ENCODE data around the gene PRDX2. TPM values are rescaled to one million over a fixed set of nuclear protein-coding genes. Genes with fewer than 3 reads are reported as not detected.

PRDX2 gene
- total and polyA plus RNA-seq, 2 experiments from 2014 or later, result 346 to 465 TPM

DNA sequence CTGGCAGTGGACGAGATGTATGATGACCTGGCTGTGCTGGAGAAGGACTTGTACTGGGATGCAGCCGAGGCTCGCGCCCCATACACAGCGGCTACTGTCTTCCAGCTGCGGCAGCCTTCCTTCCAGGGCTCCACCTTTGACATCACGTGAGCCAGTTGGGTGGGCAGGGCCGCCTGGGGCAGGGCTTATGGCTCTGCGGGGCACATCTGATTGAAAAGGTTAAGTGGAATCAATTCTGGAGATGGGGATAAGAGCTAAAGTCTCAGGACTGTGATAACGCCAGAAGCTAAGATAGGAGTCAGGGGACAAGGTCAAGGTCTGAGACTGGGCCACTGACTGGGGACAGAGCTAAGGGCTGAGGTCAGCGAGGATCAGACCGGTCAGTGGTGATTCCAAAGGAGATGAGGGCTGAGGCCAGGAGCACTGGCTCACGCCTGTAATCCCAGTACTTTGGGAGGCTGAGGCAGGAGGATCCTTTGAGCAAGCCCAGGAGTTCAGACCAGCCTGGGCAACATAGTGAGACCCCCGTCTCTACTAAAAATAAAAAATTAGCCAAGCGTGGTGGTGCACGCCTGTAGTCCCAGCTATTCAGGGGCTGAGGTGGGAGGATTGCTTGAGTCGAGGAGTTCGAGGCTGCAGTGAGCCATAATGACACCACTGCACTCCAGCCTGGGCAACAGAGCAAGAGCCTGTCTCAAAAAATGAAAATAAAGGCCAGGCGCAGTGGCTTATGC, 45.3 kb downstream of the PRDX2 start:
- Mint-ChIP-seq H3K4me3 (no peak overlapping the region), H3K36me3 (ENCODE audit: low read depth) (peaks cover 6% of the 10 kb centered on the region; the same call in 2 of the 3 replicates), H3K9me3 (peaks cover 3% of the 10 kb centered on the region; the same call in 2 of the 3 replicates), H3K4me1 (peaks cover 12% of the 10 kb centered on the region; the same call in 2 of the 3 replicates), H3K27ac (no peak overlapping the region), H3K27me3 (ENCODE audit: insufficient read depth, low read depth, poor library complexity) (peaks cover 29% of the 10 kb centered on the region)
- TF ChIP-seq EZH2phosphoT487 (IDR thresholded peaks at IDR 0.05; ENCODE audit: unreplicated experiment) (no peak), CREB1 (CRISPR knock-in tag; IDR thresholded peaks at IDR 0.05; ENCODE audit: low read depth) (no peak), EZH2 (IDR thresholded peaks at IDR 0.05; ENCODE audit: low read depth, unreplicated experiment) (no peak), STAT1 (IDR thresholded peaks at IDR 0.05; ENCODE audit: unreplicated experiment) (no peak), ZNF114 (CRISPR knock-in tag; IDR thresholded peaks at IDR 0.05) (no peak), ZNF331 (CRISPR knock-in tag; IDR thresholded peaks at IDR 0.05; ENCODE audit: low read depth) (no peak), NANOG (IDR thresholded peaks at IDR 0.05; ENCODE audit: borderline replicate concordance) (no peak), JUNB (IDR thresholded peaks at IDR 0.05; ENCODE audit: unreplicated experiment) (no peak), CTCF (conservative IDR thresholded peaks at IDR 0.05; ENCODE audit: low read depth in 2 of 2) (no peak), REST (IDR thresholded peaks at IDR 0.05; ENCODE audit: unreplicated experiment) (no peak), POLR2AphosphoS5 (IDR thresholded peaks at IDR 0.05; ENCODE audit: low read depth) (no peak)
- TF ChIP-seq, protein P1, sequence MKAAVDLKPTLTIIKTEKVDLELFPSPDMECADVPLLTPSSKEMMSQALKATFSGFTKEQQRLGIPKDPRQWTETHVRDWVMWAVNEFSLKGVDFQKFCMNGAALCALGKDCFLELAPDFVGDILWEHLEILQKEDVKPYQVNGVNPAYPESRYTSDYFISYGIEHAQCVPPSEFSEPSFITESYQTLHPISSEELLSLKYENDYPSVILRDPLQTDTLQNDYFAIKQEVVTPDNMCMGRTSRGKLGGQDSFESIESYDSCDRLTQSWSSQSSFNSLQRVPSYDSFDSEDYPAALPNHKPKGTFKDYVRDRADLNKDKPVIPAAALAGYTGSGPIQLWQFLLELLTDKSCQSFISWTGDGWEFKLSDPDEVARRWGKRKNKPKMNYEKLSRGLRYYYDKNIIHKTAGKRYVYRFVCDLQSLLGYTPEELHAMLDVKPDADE (IDR thresholded peaks at IDR 0.05), result no peak
- TF ChIP-seq, protein P2, sequence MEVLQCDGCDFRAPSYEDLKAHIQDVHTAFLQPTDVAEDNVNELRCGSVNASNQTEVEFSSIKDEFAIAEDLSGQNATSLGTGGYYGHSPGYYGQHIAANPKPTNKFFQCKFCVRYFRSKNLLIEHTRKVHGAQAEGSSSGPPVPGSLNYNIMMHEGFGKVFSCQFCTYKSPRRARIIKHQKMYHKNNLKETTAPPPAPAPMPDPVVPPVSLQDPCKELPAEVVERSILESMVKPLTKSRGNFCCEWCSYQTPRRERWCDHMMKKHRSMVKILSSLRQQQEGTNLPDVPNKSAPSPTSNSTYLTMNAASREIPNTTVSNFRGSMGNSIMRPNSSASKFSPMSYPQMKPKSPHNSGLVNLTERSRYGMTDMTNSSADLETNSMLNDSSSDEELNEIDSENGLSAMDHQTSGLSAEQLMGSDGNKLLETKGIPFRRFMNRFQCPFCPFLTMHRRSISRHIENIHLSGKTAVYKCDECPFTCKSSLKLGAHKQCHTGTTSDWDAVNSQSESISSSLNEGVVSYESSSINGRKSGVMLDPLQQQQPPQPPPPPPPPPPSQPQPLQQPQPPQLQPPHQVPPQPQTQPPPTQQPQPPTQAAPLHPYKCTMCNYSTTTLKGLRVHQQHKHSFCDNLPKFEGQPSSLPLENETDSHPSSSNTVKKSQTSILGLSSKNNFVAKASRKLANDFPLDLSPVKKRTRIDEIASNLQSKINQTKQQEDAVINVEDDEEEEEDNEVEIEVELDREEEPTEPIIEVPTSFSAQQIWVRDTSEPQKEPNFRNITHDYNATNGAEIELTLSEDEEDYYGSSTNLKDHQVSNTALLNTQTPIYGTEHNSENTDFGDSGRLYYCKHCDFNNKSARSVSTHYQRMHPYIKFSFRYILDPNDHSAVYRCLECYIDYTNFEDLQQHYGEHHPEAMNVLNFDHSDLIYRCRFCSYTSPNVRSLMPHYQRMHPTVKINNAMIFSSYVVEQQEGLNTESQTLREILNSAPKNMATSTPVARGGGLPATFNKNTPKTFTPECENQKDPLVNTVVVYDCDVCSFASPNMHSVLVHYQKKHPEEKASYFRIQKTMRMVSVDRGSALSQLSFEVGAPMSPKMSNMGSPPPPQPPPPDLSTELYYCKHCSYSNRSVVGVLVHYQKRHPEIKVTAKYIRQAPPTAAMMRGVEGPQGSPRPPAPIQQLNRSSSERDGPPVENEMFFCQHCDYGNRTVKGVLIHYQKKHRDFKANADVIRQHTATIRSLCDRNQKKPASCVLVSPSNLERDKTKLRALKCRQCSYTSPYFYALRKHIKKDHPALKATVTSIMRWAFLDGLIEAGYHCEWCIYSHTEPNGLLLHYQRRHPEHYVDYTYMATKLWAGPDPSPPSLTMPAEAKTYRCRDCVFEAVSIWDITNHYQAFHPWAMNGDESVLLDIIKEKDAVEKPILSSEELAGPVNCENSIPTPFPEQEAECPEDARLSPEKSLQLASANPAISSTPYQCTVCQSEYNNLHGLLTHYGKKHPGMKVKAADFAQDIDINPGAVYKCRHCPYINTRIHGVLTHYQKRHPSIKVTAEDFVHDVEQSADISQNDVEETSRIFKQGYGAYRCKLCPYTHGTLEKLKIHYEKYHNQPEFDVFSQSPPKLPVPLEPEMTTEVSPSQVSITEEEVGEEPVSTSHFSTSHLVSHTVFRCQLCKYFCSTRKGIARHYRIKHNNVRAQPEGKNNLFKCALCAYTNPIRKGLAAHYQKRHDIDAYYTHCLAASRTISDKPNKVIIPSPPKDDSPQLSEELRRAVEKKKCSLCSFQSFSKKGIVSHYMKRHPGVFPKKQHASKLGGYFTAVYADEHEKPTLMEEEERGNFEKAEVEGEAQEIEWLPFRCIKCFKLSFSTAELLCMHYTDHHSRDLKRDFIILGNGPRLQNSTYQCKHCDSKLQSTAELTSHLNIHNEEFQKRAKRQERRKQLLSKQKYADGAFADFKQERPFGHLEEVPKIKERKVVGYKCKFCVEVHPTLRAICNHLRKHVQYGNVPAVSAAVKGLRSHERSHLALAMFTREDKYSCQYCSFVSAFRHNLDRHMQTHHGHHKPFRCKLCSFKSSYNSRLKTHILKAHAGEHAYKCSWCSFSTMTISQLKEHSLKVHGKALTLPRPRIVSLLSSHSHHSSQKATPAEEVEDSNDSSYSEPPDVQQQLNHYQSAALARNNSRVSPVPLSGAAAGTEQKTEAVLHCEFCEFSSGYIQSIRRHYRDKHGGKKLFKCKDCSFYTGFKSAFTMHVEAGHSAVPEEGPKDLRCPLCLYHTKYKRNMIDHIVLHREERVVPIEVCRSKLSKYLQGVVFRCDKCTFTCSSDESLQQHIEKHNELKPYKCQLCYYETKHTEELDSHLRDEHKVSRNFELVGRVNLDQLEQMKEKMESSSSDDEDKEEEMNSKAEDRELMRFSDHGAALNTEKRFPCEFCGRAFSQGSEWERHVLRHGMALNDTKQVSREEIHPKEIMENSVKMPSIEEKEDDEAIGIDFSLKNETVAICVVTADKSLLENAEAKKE (CRISPR knock-in tag; IDR thresholded peaks at IDR 0.05), result no peak
- Histone ChIP-seq H3F3A (replicated peaks; ENCODE audit: low read depth) (peaks cover 7% of the 10 kb centered on the region; the same call in 1 of the 2 replicates), H4K20me1 (replicated peaks; ENCODE audit: insufficient read depth) (peaks cover 4% of the 10 kb centered on the region; the same call in 1 of the 2 replicates), H3K9me2 (ENCODE audit: insufficient read depth) (no peaks in the 10 kb centered on the region), H3K4me3 (no peak overlapping the region), H3K36me3 (ENCODE audit: insufficient read depth) (no peaks in the 10 kb centered on the region), H3K27me3 (ENCODE audit: insufficient read depth) (peaks cover 3% of the 10 kb centered on the region; the same call in 1 of the 2 replicates), H2AFZ (no peak overlapping the region), H3K79me2 (replicated peaks; ENCODE audit: insufficient read depth) (no peaks in the 10 kb centered on the region), H3K27ac (ENCODE audit: low read depth) (no peak overlapping the region), H3K4me1 (ENCODE audit: insufficient read depth) (no peaks in the 10 kb centered on the region; the same call in 1 of the 2 replicates), H3K4me2 (no peak overlapping the region)
- DNase-seq (ENCODE audit: low spot score) (no peak), ATAC-seq (no peak)
